IPS DF 4.7 (cell line): ENCODE measurements around the gene GRK5.

Experiments
- DNase-seq: peaks from one replicate; pipeline ENCODE4 v3.0.0-alpha.2; 2013; ENCODE audit warnings: low spot score; ENCODE audit errors: extremely low read depth

GRK5 gene

GRCh38 chr10:119315128-119316001 lies 108.0 kb downstream of the GRK5 start:
- DNase-seq: no peak

DNA sequence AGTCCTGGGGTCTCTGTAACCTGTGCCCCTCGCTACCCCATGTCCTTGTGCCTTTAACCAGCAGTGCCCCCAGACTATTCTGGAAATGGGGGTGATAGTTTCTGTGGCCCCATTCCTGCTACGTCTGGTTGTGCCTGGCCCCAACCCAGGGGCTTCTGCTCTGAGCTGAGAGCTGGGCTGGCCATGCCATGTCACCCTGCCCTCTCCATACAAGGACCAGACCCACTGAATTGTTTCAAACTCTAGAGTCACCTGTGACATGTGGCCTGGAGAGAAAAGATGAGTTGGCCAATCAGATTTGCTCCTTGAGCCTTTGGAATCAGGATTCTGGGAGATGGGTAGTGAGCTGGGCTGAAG lies 108.6 kb downstream of the GRK5 start:
- DNase-seq: no peak

DNA sequence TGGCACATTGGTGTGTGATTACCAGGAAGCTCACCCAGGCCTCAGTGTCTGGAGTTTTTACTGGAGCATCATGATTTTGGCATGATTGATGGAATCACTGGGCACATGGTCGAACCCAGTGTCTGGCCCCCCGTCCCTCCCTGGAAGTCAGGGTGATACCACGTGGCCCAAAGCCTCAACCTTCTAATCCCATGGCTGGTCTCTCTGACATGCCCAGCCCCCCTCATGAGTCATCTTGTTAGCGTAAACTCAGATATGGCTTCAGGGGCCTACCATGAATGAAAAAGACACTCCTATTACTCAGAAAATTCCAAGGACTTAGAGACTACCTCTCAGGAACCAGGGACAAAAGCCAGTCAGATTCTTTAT lies 109.3 kb downstream of the GRK5 start:
- no peak for DNase-seq

DNA sequence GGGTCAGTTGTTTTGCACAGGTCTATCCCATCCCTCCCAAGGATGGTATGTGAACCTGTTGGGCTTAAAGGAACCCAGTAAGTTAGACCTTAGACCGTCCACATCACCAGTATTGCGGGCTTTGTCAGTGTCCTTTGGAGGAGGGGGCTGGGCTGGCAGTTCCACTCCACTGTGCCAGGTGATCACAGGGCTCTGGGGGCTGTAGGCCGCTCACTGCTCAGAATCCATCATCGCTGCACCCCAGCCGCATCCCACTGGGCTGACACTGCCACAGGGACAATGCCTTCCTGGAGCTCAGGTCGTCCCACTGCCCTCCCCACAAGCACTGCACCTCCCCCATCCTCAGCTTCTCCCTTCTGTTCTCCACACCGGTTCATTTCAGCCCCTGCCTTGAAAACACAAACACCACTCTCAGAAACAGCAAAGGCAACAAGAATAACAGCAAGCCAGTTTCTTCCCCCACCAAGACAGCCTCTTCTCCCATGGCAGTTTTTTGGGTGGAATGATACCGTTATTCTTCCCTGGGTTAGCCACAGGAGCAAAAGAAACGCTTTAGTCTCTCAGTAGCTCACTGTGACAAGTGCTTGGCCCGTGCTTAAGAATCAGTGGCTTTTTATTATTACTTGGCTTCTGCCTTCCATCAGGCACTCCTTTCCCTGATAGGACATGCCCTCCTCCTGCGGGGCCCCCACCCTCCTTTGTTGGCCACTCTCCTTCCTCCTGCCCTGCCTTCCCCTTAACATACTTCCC lies 111.2 kb downstream of the GRK5 start:
- DNase-seq: no peak

- DNase-seq: no peak
These were observed 112.0 kb downstream of the GRK5 start for GRCh38 chr10:119319161-119319919.

GRCh38 chr10:119319920-119320258 lies 112.5 kb downstream of the GRK5 start:
- no peak for DNase-seq

DNA sequence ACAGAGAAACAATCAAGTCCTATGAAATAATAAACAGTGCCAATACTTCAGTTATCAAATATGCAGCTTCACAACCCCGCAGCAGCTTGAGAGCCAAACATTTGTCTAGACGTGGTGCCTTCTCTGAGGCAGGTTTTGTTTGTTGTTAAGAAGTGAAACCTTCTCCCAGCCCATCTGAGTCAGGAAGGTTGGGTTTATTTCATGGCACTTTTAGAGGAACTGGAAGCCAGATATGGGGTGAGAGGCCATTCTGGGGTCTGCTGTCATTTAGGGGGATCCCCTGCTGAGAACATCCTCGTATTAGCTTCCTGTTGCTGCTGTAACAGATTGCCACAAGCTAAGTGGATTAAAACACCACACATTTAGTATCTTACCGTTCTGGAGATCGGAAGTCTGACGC lies 113.6 kb downstream of the GRK5 start:
- no peak for DNase-seq

DNA sequence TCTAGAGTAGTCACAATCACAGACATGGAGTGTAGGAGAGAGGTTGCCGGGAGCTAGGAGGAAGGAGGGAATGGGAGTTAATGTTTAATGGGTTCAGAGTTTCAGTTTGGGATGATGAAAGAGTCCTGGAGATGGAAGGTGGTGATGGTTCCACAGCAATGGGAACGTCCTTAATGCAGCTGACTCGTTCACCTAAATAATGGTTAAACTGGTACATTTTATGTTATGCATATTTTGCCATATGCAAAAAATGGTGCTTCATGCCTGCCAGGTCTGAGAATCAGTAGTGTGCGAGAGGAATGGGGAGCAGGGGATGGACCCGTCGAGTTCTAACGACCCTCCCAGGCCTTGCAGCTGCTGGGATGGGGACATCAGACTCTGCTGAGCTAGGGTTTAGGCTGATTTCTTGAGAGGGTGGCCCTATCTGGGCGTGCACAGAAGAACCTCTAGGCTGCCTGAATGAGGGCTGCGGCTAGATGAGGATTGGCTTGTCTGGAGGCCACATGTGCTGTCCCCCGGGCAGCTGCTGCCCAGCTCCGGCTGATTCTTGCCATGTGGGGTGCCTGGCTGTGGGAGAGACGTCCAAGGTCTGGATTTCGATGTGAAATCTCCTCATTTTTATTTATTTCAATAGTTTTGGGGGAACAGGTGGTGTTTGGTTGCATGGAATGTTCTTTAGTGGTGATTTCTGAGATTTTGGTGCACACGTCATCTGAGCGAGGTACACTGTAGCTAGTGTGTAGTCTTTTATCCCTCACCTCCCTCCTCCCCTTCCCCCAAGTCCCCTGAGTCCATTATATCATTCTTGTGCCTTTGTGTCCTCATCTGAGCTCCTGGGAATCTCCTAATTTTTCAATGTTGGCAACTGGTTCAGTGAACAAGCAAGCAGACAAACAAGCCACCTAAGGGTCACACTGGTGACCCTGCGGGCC lies 116.0 kb downstream of the GRK5 start:
- DNase-seq: no peak

- no peak for DNase-seq
These were observed 117.8 kb downstream of the GRK5 start for GRCh38 chr10:119325131-119325530.

GRCh38 chr10:119326167-119326566 lies 118.8 kb downstream of the GRK5 start:
- DNase-seq: no peak

DNA sequence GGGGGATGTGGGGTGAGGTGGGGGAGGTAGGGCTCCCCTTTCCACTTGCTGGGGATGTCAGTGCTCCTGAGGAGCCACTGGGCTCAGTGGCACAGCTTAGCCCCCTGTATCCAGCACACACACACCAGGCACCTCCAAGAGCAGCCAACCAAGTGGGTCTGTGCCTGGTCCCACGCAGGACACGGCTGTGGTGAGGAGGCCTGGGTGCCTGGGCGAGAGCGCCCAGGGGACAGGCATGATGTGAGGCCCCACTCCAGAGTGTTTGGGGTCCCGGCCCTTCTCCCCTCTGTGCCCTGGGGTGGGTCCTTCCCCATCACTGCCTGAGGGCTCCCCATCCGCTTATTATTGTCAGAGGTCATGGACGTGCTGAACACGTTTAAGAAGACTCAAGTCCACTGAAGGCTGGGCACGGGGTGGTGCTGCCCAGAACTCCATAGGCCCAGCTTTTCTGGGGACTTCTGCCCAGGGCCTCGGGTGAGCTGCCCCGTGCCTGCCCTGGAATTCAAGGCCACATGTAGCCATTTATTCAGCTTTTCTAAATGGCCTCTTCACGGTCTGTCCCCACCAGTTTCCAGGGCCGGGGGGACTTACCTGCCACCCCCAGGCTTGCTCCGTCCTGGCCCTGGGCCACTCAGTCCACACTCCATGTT lies 119.8 kb downstream of the GRK5 start:
- no peak for DNase-seq

DNA sequence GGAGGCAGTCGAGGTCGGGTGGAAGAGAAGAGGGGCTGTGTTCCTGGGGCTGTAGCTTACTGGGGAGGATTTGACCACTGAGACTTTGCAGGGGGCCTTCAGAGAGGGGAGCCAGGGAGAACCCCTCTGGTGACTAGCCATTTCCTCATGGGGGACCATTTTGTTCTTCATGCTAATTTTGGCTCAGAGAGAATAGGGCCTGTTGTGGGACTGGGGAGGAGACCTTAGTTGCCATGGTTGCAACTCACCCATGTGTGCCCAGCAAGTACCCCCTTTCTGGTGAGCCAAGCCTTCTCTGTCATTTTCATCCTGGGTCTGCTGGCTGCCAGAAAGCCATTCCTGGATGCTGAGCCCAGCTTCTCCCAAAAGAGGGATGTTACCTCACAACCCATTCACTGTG lies 120.9 kb downstream of the GRK5 start:
- DNase-seq: no peak

GRCh38 chr10:119330342-119330741 lies 123.0 kb downstream of the GRK5 start:
- no peak for DNase-seq

DNA sequence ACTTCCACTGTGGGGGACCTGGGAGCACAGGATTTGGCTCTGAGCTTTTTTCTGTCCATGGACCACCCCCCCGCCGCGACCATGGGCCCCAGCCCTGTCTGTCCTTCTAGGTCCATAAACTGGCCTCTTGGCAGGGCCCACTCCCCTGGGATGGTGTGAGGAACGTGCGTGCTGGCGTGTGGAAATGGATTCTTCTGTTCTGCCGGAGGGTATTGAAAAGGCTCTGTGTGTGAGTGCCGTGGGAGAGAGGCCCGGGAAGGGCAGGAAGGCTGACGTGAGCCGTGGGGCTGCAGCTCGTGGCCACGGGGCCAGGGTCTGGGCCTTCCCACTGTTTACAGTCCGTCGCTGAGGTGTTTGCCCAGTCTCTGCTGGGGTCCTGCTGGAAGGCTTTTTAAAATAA lies 123.7 kb downstream of the GRK5 start:
- DNase-seq: no peak

- no peak for DNase-seq
These were observed 125.9 kb downstream of the GRK5 start for GRCh38 chr10:119333146-119333792.

GRCh38 chr10:119335671-119336353 lies 128.4 kb downstream of the GRK5 start:
- DNase-seq: no peak

DNA sequence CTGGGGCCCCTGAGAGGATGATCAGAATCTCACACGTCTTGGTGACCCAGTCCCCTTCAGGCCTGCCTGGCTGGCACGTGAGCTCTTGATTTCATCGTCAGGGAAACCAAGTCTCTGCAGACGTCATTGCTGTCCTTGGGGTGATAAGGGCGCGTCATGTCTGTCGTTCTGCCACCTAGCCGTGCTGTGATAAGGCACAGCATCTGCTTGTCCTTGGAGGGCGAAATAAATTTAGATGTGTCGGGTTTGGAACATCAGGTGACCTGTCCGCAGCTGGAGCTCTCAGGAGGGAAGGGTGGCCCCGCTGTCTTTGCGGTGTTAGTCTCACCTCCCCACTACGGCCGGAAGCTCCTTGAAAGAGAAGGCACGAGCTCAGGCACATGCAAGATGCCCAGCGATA lies 129.2 kb downstream of the GRK5 start:
- DNase-seq: no peak

- DNase-seq: no peak
These were observed 129.9 kb downstream of the GRK5 start for GRCh38 chr10:119337223-119337622.

GRCh38 chr10:119337796-119338432 lies 130.5 kb downstream of the GRK5 start:
- DNase-seq: no peak
